ENCODE results near the gene TTC9C. TPM values are rescaled to one million over a fixed set of nuclear protein-coding genes. Genes with fewer than 3 reads are reported as not detected.

Gene TTC9C
- total and polyA plus RNA-seq, 2 of the 13 experiments (the other 11 are each of a cell fraction or from before 2014, with no cell fraction given), result 28.0 to 36.4 TPM

DNA sequence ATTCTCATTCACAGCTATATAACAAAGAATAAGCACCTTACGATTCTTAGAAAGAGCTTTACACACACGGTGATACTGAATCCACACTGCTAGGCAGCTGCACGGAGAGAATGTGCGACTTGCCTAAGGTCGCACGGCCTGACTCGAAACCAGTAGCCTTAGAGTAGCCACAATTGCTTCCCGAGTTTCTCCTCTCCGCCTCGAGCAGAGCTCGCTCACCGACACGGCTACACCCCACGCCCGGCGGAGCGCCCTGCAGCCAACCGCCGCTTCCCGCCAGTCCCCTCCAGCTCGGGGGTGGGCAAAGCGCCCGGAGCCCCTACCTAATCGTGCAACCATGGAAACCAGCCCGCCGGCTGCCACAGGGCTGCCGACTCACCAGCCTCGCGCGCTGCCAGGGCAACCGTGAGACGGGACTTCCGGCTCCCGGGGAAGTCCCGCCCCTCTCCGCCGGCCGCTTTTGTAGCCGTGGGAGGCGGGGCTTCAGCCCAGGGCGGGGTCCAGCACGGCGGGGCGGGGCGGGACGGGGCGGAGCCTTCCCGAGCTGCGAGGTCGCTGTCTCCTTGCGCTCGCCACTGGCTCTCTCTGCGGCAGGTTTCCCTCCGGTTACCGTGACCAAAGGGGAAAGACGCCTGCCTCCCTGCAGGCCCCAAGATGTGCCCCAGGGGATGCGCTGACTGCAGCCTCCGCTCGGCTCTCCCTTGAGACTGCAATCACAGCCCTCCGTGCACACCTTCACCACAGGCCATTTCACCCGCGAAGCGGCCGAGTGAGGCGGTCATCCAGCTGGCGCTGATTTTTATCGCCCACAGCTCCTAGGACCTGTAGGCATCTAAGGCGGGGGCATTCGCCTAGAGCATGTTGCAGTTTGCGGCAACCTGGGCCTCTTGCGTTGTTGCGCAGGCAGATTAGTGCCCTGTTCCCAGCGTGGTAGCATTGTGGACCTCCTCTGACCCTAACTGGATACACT is 22.1 kb upstream of the TTC9C start (continued):
- TF ChIP-seq, protein P1, sequence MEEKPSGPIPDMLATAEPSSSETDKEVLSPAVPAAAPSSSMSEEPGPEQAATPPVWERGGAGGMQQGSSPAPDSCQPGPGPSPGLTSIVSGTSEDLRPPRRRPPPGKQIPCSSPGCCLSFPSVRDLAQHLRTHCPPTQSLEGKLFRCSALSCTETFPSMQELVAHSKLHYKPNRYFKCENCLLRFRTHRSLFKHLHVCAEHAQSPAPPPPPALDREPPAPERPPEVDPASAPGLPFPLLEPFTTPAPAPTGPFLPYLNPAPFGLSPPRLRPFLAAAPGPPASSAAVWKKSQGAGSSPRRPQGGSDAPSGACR (CRISPR knock-in tag; IDR thresholded peaks at IDR 0.05), result no peak
- no peak for TF ChIP-seq HNRNPK (IDR thresholded peaks at IDR 0.05; ENCODE audit: low read depth, low read length, poor library complexity, severe bottlenecking)
- no peak for TF ChIP-seq MAZ (IDR thresholded peaks at IDR 0.05; ENCODE audit: borderline replicate concordance, low read depth, low read length)
- peak; percentile 63 for TF ChIP-seq MAZ (CRISPR knock-in tag; IDR thresholded peaks at IDR 0.05; ENCODE audit: low read depth)
- peak; percentile 67 for TF ChIP-seq ZNF883 (CRISPR knock-in tag; IDR thresholded peaks at IDR 0.05; ENCODE audit: not compliant biosample characterization)
- TF ChIP-seq ZFX (CRISPR knock-in tag; IDR thresholded peaks at IDR 0.05; ENCODE audit: low read depth), result no peak; the same call in none of the 2 replicates
- peak; percentile 96 for TF ChIP-seq MXI1 (IDR thresholded peaks at IDR 0.05; ENCODE audit: borderline replicate concordance, low read depth, low read length)
- TF ChIP-seq, protein P2, sequence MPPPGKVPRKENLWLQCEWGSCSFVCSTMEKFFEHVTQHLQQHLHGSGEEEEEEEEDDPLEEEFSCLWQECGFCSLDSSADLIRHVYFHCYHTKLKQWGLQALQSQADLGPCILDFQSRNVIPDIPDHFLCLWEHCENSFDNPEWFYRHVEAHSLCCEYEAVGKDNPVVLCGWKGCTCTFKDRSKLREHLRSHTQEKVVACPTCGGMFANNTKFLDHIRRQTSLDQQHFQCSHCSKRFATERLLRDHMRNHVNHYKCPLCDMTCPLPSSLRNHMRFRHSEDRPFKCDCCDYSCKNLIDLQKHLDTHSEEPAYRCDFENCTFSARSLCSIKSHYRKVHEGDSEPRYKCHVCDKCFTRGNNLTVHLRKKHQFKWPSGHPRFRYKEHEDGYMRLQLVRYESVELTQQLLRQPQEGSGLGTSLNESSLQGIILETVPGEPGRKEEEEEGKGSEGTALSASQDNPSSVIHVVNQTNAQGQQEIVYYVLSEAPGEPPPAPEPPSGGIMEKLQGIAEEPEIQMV (CRISPR knock-in tag; IDR thresholded peaks at IDR 0.05; ENCODE audit: low read depth), result no peak
- TF ChIP-seq TGIF2 (CRISPR knock-in tag; IDR thresholded peaks at IDR 0.05), result no peak
- no peak for TF ChIP-seq ETV6 (CRISPR knock-in tag; conservative IDR thresholded peaks at IDR 0.05)
- TF ChIP-seq, protein P3, sequence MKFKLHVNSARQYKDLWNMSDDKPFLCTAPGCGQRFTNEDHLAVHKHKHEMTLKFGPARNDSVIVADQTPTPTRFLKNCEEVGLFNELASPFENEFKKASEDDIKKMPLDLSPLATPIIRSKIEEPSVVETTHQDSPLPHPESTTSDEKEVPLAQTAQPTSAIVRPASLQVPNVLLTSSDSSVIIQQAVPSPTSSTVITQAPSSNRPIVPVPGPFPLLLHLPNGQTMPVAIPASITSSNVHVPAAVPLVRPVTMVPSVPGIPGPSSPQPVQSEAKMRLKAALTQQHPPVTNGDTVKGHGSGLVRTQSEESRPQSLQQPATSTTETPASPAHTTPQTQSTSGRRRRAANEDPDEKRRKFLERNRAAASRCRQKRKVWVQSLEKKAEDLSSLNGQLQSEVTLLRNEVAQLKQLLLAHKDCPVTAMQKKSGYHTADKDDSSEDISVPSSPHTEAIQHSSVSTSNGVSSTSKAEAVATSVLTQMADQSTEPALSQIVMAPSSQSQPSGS (CRISPR knock-in tag; IDR thresholded peaks at IDR 0.05), result no peak
- TF ChIP-seq DMAP1 (CRISPR knock-in tag; IDR thresholded peaks at IDR 0.05), result peak; percentile 20; the same call in 1 of the 2 replicates
- TF ChIP-seq ZNF3 (CRISPR knock-in tag; IDR thresholded peaks at IDR 0.05), result no peak
- TF ChIP-seq TMF1 (CRISPR knock-in tag; IDR thresholded peaks at IDR 0.05; ENCODE audit: low read depth), result no peak
- peak; percentile 70 for TF ChIP-seq DR1 (CRISPR knock-in tag; IDR thresholded peaks at IDR 0.05)
- TF ChIP-seq ZSCAN9 (CRISPR knock-in tag; IDR thresholded peaks at IDR 0.05; ENCODE audit: borderline replicate concordance), result peak; percentile 46; the same call in 1 of the 2 replicates
- TF ChIP-seq MAFK (conservative IDR thresholded peaks at IDR 0.05 in 1 of 2, IDR thresholded peaks at IDR 0.05 in 1 of 2; ENCODE audit: low read length in 2 of 2), result no peak
- TF ChIP-seq, protein P4, sequence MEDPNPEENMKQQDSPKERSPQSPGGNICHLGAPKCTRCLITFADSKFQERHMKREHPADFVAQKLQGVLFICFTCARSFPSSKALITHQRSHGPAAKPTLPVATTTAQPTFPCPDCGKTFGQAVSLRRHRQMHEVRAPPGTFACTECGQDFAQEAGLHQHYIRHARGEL (CRISPR knock-in tag; IDR thresholded peaks at IDR 0.05), result no peak
- TF ChIP-seq POLR2AphosphoS5 (IDR thresholded peaks at IDR 0.05; ENCODE audit: low read depth, low read length), result peak; percentile 66
- no peak for TF ChIP-seq ZNF263 (CRISPR knock-in tag; IDR thresholded peaks at IDR 0.05)
- TF ChIP-seq RFXAP (CRISPR knock-in tag; IDR thresholded peaks at IDR 0.05; ENCODE audit: borderline replicate concordance), result no peak; the same call in 1 of the 2 replicates
- TF ChIP-seq NFYC (CRISPR knock-in tag; IDR thresholded peaks at IDR 0.05), result no peak
